Measurements from ENCODE around the gene RMC1.
"Not testable (repeated sequence)": the region's sequence is repeated elsewhere in the genome, so short reads cannot be mapped to it uniquely, and the experiment has no call there.

RMC1 gene

DNA sequence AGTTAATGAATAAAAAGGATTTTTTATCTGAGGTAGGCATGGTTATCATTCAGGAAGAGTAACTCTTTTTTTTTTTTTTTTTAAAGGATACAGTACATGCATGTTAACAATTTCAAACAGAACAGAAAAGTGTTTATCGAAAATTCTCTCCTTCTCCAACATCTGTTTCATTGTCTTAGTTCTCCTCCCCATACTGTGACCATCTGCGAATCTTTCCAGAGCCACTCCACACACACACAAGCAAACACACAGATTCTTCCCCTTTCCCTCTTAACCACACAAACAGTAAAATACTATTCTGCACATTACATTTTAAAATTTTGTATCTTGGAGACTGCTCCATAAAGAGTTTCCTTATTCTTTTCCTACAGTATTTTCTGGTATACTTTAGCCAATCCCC, 45.0 kb downstream of the RMC1 start:
- Mint-ChIP-seq H3K27ac (no peak overlapping the region), H3K4me1 (peaks cover 2% of the 10 kb centered on the region), H3K36me3 (peaks cover 38% of the 10 kb centered on the region)

DNA sequence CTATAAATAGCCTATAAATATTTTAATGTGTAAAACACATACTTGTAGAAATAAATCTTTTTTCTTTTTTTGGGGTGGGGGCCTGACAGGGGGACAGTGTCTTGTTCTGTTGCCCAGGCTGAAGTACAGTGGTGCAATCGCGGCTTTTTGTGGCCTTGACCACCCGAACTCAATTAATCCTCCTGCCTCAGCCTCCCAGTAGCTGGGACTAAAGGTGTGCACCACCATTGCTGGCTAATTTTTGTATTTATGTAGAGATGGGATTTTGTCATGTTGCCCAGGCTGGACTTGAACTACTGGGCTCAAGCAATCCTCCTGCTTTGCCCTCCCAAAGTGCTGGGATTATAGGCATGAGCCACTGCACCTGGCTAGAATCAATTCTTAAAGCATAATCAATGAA, 45.4 kb downstream of the RMC1 start:
- Mint-ChIP-seq H3K27me3 (no peaks in the 10 kb centered on the region), H3K27ac (peak overlapping the region; percentile 67), H3K36me3 (peaks cover 36% of the 10 kb centered on the region), H3K4me3 (no peak overlapping the region), H3K9me3 (no peaks in the 10 kb centered on the region), H3K4me1 (peaks cover 2% of the 10 kb centered on the region)
- no peak for ATAC-seq (ENCODE audit: low read depth)
- DNase-seq (ENCODE audit: low spot score in 2 of 2): no peak

More for the DNA sequence above, 45.0 kb downstream of the RMC1 start:
- Mint-ChIP-seq H3K4me3 (no peak overlapping the region), H3K9me3 (no peaks in the 10 kb centered on the region), H3K27me3 (no peaks in the 10 kb centered on the region)
- ATAC-seq (ENCODE audit: low read depth): no peak
- DNase-seq (ENCODE audit: low spot score in 2 of 2): no peak

DNA sequence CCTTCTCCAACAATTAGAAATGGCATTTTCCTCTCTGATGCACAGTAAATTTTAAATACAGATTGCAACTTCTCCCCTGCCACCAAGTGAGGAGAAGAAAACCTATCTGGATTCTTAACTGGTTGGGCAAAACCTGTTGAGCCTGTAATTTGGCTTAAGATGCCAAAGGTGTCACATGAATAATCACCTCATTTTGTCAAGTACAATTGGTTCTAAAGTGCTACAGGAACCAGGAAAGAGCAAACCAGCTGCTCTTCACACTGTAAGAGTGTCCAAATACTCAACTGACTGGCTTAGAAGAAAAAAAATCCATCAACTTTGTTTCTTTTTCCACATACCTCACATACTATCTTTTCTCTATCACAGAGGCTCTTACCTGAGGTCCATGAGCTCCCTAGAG, 47.6 kb downstream of the RMC1 start:
- Mint-ChIP-seq H3K4me1 (peaks cover 2% of the 10 kb centered on the region), H3K36me3 (peaks cover 38% of the 10 kb centered on the region), H3K27me3 (no peaks in the 10 kb centered on the region), H3K27ac (no peak overlapping the region), H3K4me3 (no peak overlapping the region), H3K9me3 (no peaks in the 10 kb centered on the region)
- no peak for DNase-seq (ENCODE audit: low spot score in 2 of 2)
- ATAC-seq (ENCODE audit: low read depth): no peak

DNA sequence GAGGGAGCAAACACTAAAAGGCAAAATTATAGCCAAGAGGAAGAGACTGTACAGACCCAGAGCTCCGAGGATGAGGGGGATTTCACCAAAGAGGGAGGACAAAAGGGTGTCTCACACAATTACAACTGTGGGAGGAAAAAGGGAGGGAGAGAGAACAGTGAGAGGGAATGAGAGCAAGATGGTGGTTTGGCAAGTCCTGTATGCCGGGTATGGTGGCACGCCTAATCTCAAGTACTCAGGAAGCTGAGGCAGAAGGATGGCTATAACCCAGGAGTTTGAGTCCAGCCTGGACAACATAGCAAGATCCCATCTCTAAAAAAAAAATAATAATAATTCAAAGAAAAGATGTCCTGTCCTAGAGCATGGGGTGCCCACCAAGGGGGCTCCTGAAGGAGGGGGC, 48.7 kb downstream of the RMC1 start:
- no peak overlapping the region for H3K4me3 Mint-ChIP-seq
- H3K27ac Mint-ChIP-seq: no peak overlapping the region
- H3K36me3 Mint-ChIP-seq: peaks cover 40% of the 10 kb centered on the region
- DNase-seq (ENCODE audit: low spot score in 2 of 2) (no peak), ATAC-seq (ENCODE audit: low read depth) (no peak)
- H3K27me3 Mint-ChIP-seq: no peaks in the 10 kb centered on the region
- H3K9me3 Mint-ChIP-seq: no peaks in the 10 kb centered on the region
- peaks cover 2% of the 10 kb centered on the region for H3K4me1 Mint-ChIP-seq

DNA sequence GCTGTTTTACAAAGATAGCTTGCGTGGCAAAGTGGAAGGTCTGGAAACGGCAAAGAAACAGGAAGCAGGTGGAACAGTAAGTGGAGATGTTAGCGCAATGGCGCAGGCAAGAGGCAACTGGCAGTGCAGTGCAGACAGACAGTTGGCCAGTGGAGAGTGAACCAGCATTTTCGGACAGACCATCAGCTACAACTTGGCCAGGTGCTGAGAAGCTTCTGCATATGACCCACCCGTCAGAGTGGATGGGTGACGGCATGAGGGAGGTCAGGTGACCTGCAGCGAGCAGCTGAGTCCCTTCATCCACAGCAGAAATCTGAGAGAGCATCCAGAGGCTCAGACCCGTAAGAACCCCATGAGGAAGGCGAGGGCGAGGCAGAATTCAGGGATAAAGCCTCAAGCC, 49.2 kb downstream of the RMC1 start:
- Mint-ChIP-seq H3K9me3 (no peaks in the 10 kb centered on the region), H3K27me3 (no peaks in the 10 kb centered on the region), H3K36me3 (peaks cover 42% of the 10 kb centered on the region), H3K27ac (no peak overlapping the region), H3K4me3 (no peak overlapping the region), H3K4me1 (peaks cover 2% of the 10 kb centered on the region)
- DNase-seq (ENCODE audit: low spot score in 2 of 2) (no peak), ATAC-seq (ENCODE audit: low read depth) (no peak)

DNA sequence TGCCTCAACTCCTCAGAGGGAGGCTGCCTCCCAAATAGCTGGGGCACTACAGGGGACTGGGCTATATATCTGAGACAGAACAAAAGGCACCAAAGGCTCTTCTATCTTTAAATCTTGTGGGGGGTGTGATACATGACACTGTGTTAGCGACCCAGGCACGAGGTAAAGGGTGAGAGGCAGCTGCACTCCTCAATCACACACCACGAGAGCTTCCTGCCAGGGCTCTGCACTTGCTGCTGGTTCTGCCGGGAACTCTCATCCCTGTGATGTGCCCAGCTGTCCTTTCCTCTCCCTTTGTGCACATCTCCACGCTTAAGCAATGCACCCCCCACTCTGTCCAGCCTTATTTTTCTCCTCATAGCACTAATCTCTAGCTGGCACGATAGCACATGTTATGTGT, 50.6 kb downstream of the RMC1 start:
- Mint-ChIP-seq H3K27me3 (no peaks in the 10 kb centered on the region), H3K4me1 (peaks cover 2% of the 10 kb centered on the region), H3K27ac (no peak overlapping the region), H3K36me3 (peaks cover 46% of the 10 kb centered on the region), H3K4me3 (no peak overlapping the region), H3K9me3 (no peaks in the 10 kb centered on the region)
- ATAC-seq (ENCODE audit: low read depth) (no peak), DNase-seq (ENCODE audit: low spot score in 2 of 2) (no peak)

DNA sequence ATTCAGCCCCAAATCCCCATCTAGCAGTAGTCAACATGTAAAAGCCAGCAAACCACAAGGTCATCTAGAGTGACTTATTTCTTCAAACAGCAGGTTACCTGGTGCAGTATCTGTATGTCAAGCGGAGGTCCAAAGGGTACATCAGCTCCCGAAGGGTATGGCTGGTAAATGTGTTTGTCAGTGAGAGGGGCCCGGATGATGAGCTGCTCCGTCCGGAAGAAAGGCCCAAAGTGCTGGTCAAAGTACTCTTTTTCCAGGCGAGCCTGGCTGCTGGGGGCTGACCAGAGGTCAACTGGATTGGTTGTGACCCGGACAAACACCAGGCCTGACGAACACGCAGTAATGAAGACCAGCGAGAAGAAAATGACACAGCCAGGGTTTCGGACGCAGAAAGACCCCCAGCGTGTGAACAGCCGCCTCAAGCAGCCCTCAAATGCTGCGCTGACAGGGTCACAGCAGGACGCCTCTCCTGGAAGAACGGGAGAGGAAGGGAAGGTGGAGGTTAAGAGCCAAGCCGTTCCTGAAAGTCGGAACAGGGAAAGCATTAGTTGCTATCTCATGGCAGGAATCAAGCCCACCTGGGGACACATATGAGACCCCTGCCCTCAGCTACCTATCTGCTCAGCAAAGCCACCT, 53.0 kb downstream of the RMC1 start:
- peaks cover 2% of the 10 kb centered on the region for H3K4me1 Mint-ChIP-seq
- no peaks in the 10 kb centered on the region for H3K9me3 Mint-ChIP-seq
- H3K36me3 Mint-ChIP-seq: peaks cover 47% of the 10 kb centered on the region
- no peaks in the 10 kb centered on the region for H3K27me3 Mint-ChIP-seq
- no peak for DNase-seq (ENCODE audit: low spot score in 2 of 2)
- H3K27ac Mint-ChIP-seq: no peak overlapping the region
- H3K4me3 Mint-ChIP-seq: no peak overlapping the region
- ATAC-seq (ENCODE audit: low read depth): no peak

DNA sequence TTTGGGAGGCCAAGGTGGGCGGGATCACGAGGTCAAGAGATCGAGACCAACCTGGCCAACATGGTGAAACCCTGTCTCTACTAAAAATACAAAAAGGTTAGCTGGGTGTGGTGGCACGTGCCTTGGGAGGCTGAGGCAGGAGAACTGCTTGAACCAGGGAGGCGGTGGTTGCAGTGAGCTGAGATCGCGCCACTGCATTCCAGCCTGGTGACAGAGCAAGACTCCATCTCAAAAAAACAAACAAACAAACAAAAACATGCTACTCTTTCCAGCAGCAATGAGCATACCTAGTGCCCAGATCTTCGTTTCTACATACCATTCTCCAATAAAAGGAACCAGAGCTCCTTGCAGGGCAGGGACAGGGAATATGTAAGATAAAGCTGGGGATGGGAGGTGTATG, 54.2 kb downstream of the RMC1 start:
- not testable (repeated sequence) for H3K27me3 Mint-ChIP-seq; ATAC-seq (ENCODE audit: low read depth); H3K4me3 Mint-ChIP-seq; H3K9me3 Mint-ChIP-seq; H3K27ac Mint-ChIP-seq; H3K4me1 Mint-ChIP-seq; DNase-seq (ENCODE audit: low spot score in 2 of 2)
- peaks cover 47% of the 10 kb centered on the region for H3K36me3 Mint-ChIP-seq

DNA sequence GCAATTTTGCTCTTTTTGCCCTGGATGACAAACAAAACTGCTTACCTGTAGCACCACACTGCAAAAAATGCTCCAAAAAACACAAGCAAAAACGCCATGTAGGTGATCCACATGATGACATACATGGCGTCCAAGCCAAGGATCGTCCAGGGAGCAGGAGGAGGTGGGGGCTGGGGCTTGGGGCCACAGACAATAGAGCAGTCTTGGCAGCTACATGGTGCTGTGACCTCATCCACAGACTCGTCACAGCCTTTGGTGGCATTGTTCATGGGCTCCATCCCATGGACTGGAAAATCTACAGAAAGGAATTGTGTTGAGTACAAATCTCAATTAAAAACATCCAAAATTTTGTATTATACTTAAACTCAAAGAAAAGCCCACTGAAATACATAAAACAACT, 56.9 kb downstream of the RMC1 start:
- H3K9me3 Mint-ChIP-seq: no peaks in the 10 kb centered on the region
- no peak for ATAC-seq (ENCODE audit: low read depth)
- H3K27ac Mint-ChIP-seq: no peak overlapping the region
- no peaks in the 10 kb centered on the region for H3K27me3 Mint-ChIP-seq
- no peaks in the 10 kb centered on the region for H3K4me1 Mint-ChIP-seq
- H3K36me3 Mint-ChIP-seq: peaks cover 37% of the 10 kb centered on the region
- no peak overlapping the region for H3K4me3 Mint-ChIP-seq
- DNase-seq (ENCODE audit: low spot score in 2 of 2): no peak

DNA sequence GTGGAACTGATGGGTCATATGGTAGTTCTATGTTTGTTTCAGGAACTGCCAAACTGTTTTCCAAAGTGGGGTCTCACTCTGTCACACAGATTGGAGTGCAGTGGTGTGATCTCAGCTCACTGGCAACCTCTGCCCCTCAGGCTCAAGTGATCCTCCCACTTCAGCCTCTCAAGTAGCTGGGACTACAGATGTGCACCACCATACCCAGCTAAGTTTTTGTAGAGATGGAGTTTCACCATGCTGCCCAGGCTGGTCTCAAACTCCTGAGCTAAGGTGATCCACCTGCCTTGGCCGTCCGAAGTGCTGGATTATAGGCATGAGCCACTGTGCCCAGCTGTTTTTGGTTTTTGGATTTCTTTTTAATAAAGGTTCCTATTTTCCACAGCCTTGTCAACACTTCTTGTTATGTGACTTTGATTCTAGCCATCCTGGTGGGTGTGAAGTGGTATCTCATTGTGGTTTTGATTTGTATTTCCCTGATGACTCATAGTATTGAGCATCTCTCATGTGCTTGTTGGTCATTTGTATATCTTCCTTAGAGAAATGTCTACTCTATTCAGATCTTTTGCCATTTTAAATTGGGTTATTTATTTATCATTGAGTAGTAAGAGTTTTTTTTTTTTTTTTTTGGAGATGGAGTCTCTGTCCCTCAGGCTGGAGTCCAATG, 60.2 kb downstream of the RMC1 start:
- Mint-ChIP-seq H3K27me3 (no peaks in the 10 kb centered on the region), H3K36me3 (peaks cover 37% of the 10 kb centered on the region), H3K9me3 (no peaks in the 10 kb centered on the region), H3K4me3 (no peak overlapping the region), H3K27ac (no peak overlapping the region), H3K4me1 (no peaks in the 10 kb centered on the region)
- no peak for ATAC-seq (ENCODE audit: low read depth)
- DNase-seq (ENCODE audit: low spot score in 2 of 2): no peak

DNA sequence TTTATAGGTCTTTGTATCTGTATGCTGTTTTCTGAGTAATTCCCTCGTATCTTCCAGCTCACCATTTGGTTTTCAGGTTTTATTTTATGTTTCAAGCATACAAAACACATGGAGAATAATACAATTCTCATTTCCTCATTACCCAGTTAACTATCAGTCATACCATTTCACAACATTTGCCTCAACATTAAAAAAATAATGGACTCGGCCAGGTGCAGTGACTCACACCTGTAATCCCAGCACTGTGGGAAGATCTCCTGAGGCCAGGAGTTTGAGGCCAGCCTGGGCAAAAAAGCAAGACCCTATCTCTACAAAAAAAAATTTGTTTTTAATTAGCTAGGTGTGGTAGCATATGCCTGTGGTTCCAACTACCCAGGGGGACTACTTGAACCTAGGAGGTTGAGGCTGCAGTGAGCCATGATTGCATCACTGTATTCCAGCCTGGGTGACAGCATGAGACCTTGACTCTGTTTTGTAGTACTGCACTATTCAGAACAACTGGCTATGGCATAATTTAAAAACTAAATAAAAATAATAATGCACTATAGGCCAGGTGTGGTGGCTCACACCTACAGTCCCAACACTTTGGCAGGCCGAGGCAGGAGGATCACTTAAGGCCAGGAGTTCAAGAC, 62.7 kb downstream of the RMC1 start:
- Mint-ChIP-seq H3K9me3 (no peaks in the 10 kb centered on the region), H3K36me3 (peaks cover 37% of the 10 kb centered on the region), H3K4me1 (no peaks in the 10 kb centered on the region), H3K27ac (peak overlapping the region; percentile 31), H3K4me3 (no peak overlapping the region), H3K27me3 (no peaks in the 10 kb centered on the region)
- no peak for DNase-seq (ENCODE audit: low spot score in 2 of 2)
- no peak for ATAC-seq (ENCODE audit: low read depth)

DNA sequence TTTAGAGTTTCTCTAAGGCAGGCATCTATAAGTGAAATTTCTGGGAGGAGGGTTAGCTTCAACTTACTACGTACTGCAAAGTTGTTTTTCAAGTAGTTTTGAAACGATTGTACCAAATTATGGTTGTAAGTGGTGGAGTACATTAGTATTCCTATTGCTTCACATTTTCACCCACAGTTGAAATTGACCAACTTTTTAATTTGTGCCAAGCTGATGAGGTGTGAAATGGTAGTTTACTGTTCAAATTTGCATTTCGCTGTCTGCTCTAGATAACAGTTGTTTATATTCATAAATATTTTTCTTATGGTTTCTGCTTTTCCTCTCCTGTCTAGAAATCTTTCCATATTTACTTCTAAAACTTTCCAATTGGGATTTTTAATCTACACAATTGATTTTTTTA, 64.4 kb downstream of the RMC1 start:
- Mint-ChIP-seq H3K9me3 (no peaks in the 10 kb centered on the region), H3K27ac (no peak overlapping the region), H3K4me1 (no peaks in the 10 kb centered on the region), H3K4me3 (no peak overlapping the region), H3K36me3 (peaks cover 26% of the 10 kb centered on the region), H3K27me3 (no peaks in the 10 kb centered on the region)
- DNase-seq (ENCODE audit: low spot score in 2 of 2): no peak
- ATAC-seq (ENCODE audit: low read depth): no peak

DNA sequence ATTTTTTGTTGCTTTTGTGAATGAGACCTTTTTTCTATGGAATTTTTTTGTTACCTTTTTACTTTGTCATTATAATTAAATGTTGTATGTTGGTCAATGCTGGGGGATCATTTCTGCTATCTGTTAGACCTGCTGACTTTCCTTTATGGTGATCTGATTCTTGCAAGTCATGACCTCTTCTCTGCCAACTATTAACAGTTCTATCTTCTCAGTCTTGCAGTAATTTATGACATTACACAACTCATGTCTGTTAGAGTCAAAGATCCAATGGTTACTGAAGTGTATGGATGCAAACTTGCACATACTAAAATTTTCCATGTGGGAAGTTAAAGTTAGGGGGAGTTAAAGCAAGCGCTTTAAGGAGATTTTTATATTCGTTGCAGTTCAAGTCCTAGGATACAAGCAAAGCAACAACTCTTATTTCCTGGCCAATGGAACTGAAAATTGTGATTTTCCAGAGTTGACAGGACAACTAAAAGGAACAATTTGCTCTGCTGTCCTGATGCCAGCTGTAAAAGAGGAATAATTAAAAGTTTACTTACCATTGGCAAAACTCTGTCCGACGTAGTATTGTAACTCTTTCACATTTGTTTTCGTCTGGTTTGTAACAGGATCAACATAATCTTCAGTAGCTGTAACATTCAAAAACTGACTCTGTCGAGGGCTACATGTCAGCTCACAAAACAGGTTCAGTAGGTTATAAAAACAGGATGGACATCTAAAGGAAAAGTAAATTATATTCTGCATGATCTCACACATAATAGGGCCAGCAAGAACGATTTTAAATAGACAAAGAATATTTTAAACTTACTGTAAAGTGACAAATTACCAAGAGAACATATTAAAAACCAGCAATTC, 65.2 kb downstream of the RMC1 start:
- Mint-ChIP-seq H3K9me3 (no peaks in the 10 kb centered on the region), H3K27me3 (no peaks in the 10 kb centered on the region), H3K4me3 (no peak overlapping the region), H3K27ac (no peak overlapping the region), H3K36me3 (peaks cover 26% of the 10 kb centered on the region), H3K4me1 (peaks cover 3% of the 10 kb centered on the region)
- ATAC-seq (ENCODE audit: low read depth) (no peak), DNase-seq (ENCODE audit: low spot score in 2 of 2) (no peak)
